ENCODE measurements around the gene CYP2F1.
"Not testable (repeated sequence)": the region's sequence is repeated elsewhere in the genome, so short reads cannot be mapped to it uniquely, and the experiment has no call there.

CYP2F1 gene

GRCh38 chr19:41149831-41150230 is 35.6 kb downstream of the CYP2F1 start:
- Histone ChIP-seq H3K4me1 (ENCODE audit: control insufficient read depth, insufficient read depth, low read length) (no peaks in the 10 kb centered on the region), H3K9ac (ENCODE audit: low read length in 2 of 2) (no peak overlapping the region), H3K9me3 (ENCODE audit: control insufficient read depth in 2 of 2, low read length in 2 of 2) (no peaks in the 10 kb centered on the region), H3K27me3 (ENCODE audit: control insufficient read depth in 1 of 2, insufficient read depth in 2 of 2, low read length in 2 of 2) (peaks cover 0 to 3% of the 10 kb centered on the region in 2 donors), H3K27ac (ENCODE audit: low read length) (no peak overlapping the region), H3K4me3 (ENCODE audit: low read length in 2 of 2) (no peak overlapping the region), H3K36me3 (ENCODE audit: control insufficient read depth in 2 of 2, insufficient read depth in 2 of 2, low read length in 2 of 2) (no peaks in the 10 kb centered on the region)

GRCh38 chr19:41150986-41151385 is 36.8 kb downstream of the CYP2F1 start:
- H3K9ac ChIP-seq (ENCODE audit: low read length in 2 of 2); H3K27ac ChIP-seq (ENCODE audit: low read length); H3K4me3 ChIP-seq (ENCODE audit: low read length in 2 of 2); H3K27me3 ChIP-seq (ENCODE audit: control insufficient read depth in 1 of 2, insufficient read depth in 2 of 2, low read length in 2 of 2); H3K9me3 ChIP-seq (ENCODE audit: control insufficient read depth in 2 of 2, low read length in 2 of 2); H3K4me1 ChIP-seq (ENCODE audit: control insufficient read depth, insufficient read depth, low read length); H3K36me3 ChIP-seq (ENCODE audit: control insufficient read depth in 2 of 2, insufficient read depth in 2 of 2, low read length in 2 of 2): not testable (repeated sequence)

GRCh38 chr19:41154060-41154459 is 39.8 kb downstream of the CYP2F1 start:
- H3K36me3 ChIP-seq (ENCODE audit: control insufficient read depth in 2 of 2, insufficient read depth in 2 of 2, low read length in 2 of 2): no peaks in the 10 kb centered on the region
- no peaks in the 10 kb centered on the region for H3K9me3 ChIP-seq (ENCODE audit: control insufficient read depth in 2 of 2, low read length in 2 of 2)
- H3K27me3 ChIP-seq (ENCODE audit: control insufficient read depth in 1 of 2, insufficient read depth in 2 of 2, low read length in 2 of 2): no peaks in the 10 kb centered on the region
- no peak overlapping the region for H3K4me3 ChIP-seq (ENCODE audit: low read length in 2 of 2)
- no peak overlapping the region for H3K27ac ChIP-seq (ENCODE audit: low read length)
- no peaks in the 10 kb centered on the region for H3K4me1 ChIP-seq (ENCODE audit: control insufficient read depth, insufficient read depth, low read length)
- no peak overlapping the region for H3K9ac ChIP-seq (ENCODE audit: low read length in 2 of 2)

GRCh38 chr19:41156207-41156606 is 42.0 kb downstream of the CYP2F1 start:
- Histone ChIP-seq H3K9ac (ENCODE audit: low read length in 2 of 2) (no peak overlapping the region), H3K4me1 (ENCODE audit: control insufficient read depth, insufficient read depth, low read length) (no peaks in the 10 kb centered on the region), H3K27me3 (ENCODE audit: control insufficient read depth in 1 of 2, insufficient read depth in 2 of 2, low read length in 2 of 2) (no peaks in the 10 kb centered on the region), H3K36me3 (ENCODE audit: control insufficient read depth in 2 of 2, insufficient read depth in 2 of 2, low read length in 2 of 2) (no peaks in the 10 kb centered on the region), H3K27ac (ENCODE audit: low read length) (no peak overlapping the region), H3K4me3 (ENCODE audit: low read length in 2 of 2) (no peak overlapping the region), H3K9me3 (ENCODE audit: control insufficient read depth in 2 of 2, low read length in 2 of 2) (no peaks in the 10 kb centered on the region)

GRCh38 chr19:41159881-41160280 is 45.6 kb downstream of the CYP2F1 start:
- Histone ChIP-seq H3K9me3 (ENCODE audit: control insufficient read depth in 2 of 2, low read length in 2 of 2) (no peaks in the 10 kb centered on the region), H3K4me3 (ENCODE audit: low read length in 2 of 2) (no peak overlapping the region), H3K9ac (ENCODE audit: low read length in 2 of 2) (no peak overlapping the region), H3K27me3 (ENCODE audit: control insufficient read depth in 1 of 2, insufficient read depth in 2 of 2, low read length in 2 of 2) (no peaks in the 10 kb centered on the region), H3K27ac (ENCODE audit: low read length) (no peak overlapping the region), H3K36me3 (ENCODE audit: control insufficient read depth in 2 of 2, insufficient read depth in 2 of 2, low read length in 2 of 2) (no peaks in the 10 kb centered on the region), H3K4me1 (ENCODE audit: control insufficient read depth, insufficient read depth, low read length) (no peaks in the 10 kb centered on the region)

GRCh38 chr19:41161903-41162302 is 47.7 kb downstream of the CYP2F1 start:
- no peaks in the 10 kb centered on the region for H3K36me3 ChIP-seq (ENCODE audit: control insufficient read depth in 2 of 2, insufficient read depth in 2 of 2, low read length in 2 of 2)
- no peaks in the 10 kb centered on the region for H3K4me1 ChIP-seq (ENCODE audit: control insufficient read depth, insufficient read depth, low read length)
- H3K9ac ChIP-seq (ENCODE audit: low read length in 2 of 2): no peak overlapping the region
- no peaks in the 10 kb centered on the region for H3K27me3 ChIP-seq (ENCODE audit: control insufficient read depth in 1 of 2, insufficient read depth in 2 of 2, low read length in 2 of 2)
- H3K9me3 ChIP-seq (ENCODE audit: control insufficient read depth in 2 of 2, low read length in 2 of 2): no peaks in the 10 kb centered on the region
- H3K4me3 ChIP-seq (ENCODE audit: low read length in 2 of 2): no peak overlapping the region
- no peak overlapping the region for H3K27ac ChIP-seq (ENCODE audit: low read length)

- H3K9ac ChIP-seq (ENCODE audit: low read length in 2 of 2): no peak overlapping the region
- H3K4me3 ChIP-seq (ENCODE audit: low read length in 2 of 2): no peak overlapping the region
- H3K4me1 ChIP-seq (ENCODE audit: control insufficient read depth, insufficient read depth, low read length): no peaks in the 10 kb centered on the region
- no peaks in the 10 kb centered on the region for H3K9me3 ChIP-seq (ENCODE audit: control insufficient read depth in 2 of 2, low read length in 2 of 2)
- H3K36me3 ChIP-seq (ENCODE audit: control insufficient read depth in 2 of 2, insufficient read depth in 2 of 2, low read length in 2 of 2): no peaks in the 10 kb centered on the region
- no peak overlapping the region for H3K27ac ChIP-seq (ENCODE audit: low read length)
- H3K27me3 ChIP-seq (ENCODE audit: control insufficient read depth in 1 of 2, insufficient read depth in 2 of 2, low read length in 2 of 2): no peaks in the 10 kb centered on the region
Measured at GRCh38 chr19:41166944-41167804, 52.9 kb downstream of the CYP2F1 start.

GRCh38 chr19:41172297-41173164 is 58.3 kb downstream of the CYP2F1 start:
- no peak overlapping the region for H3K9ac ChIP-seq (ENCODE audit: low read length in 2 of 2)
- no peak overlapping the region for H3K4me3 ChIP-seq (ENCODE audit: low read length in 2 of 2)
- no peaks in the 10 kb centered on the region for H3K27me3 ChIP-seq (ENCODE audit: control insufficient read depth in 1 of 2, insufficient read depth in 2 of 2, low read length in 2 of 2)
- H3K9me3 ChIP-seq (ENCODE audit: control insufficient read depth in 2 of 2, low read length in 2 of 2): no peaks in the 10 kb centered on the region
- H3K4me1 ChIP-seq (ENCODE audit: control insufficient read depth, insufficient read depth, low read length): no peaks in the 10 kb centered on the region
- H3K36me3 ChIP-seq (ENCODE audit: control insufficient read depth in 2 of 2, insufficient read depth in 2 of 2, low read length in 2 of 2): no peaks in the 10 kb centered on the region
- no peak overlapping the region for H3K27ac ChIP-seq (ENCODE audit: low read length)

GRCh38 chr19:41174297-41174928 is 60.2 kb downstream of the CYP2F1 start:
- no peaks in the 10 kb centered on the region for H3K36me3 ChIP-seq (ENCODE audit: control insufficient read depth in 2 of 2, insufficient read depth in 2 of 2, low read length in 2 of 2)
- H3K4me1 ChIP-seq (ENCODE audit: control insufficient read depth, insufficient read depth, low read length): no peaks in the 10 kb centered on the region
- H3K9me3 ChIP-seq (ENCODE audit: control insufficient read depth in 2 of 2, low read length in 2 of 2): no peaks in the 10 kb centered on the region
- no peak overlapping the region for H3K4me3 ChIP-seq (ENCODE audit: low read length in 2 of 2)
- no peak overlapping the region for H3K27ac ChIP-seq (ENCODE audit: low read length)
- H3K9ac ChIP-seq (ENCODE audit: low read length in 2 of 2): no peak overlapping the region
- no peaks in the 10 kb centered on the region for H3K27me3 ChIP-seq (ENCODE audit: control insufficient read depth in 1 of 2, insufficient read depth in 2 of 2, low read length in 2 of 2)

- Histone ChIP-seq H3K4me3 (ENCODE audit: low read length in 2 of 2) (no peak overlapping the region), H3K9me3 (ENCODE audit: control insufficient read depth in 2 of 2, low read length in 2 of 2) (no peaks in the 10 kb centered on the region), H3K4me1 (ENCODE audit: control insufficient read depth, insufficient read depth, low read length) (no peaks in the 10 kb centered on the region), H3K27me3 (ENCODE audit: control insufficient read depth in 1 of 2, insufficient read depth in 2 of 2, low read length in 2 of 2) (no peaks in the 10 kb centered on the region), H3K36me3 (ENCODE audit: control insufficient read depth in 2 of 2, insufficient read depth in 2 of 2, low read length in 2 of 2) (no peaks in the 10 kb centered on the region), H3K9ac (ENCODE audit: low read length in 2 of 2) (no peak overlapping the region), H3K27ac (ENCODE audit: low read length) (no peak overlapping the region)
Measured at GRCh38 chr19:41175801-41176777, 61.9 kb downstream of the CYP2F1 start.

All from stomach smooth muscle (tissue), 2 donors.